GM12865 (cell line): Measurements from ENCODE around the gene CYTH4.

Experiments
- DNase-seq: peaks from one replicate; pipeline ENCODE4 v3.0.0; 2010; ENCODE audit warnings: low read depth
- H3K4me3 ChIP-seq: 2 replicates; pipeline ENCODE4 v1.5.1; 2011; ENCODE audit warnings: mild to moderate bottlenecking, low read depth, low read length, control low read depth
- CTCF ChIP-seq: IDR thresholded peaks from 2 replicates; pipeline ENCODE4 v1.5.1; 2011; ENCODE audit warnings: low read length, control low read depth, low read depth, inconsistent platforms; ENCODE audit not compliant: insufficient read depth; ENCODE audit errors: missing control alignments

The CYTH4 gene

GRCh38 chr22:37306494-37306829 is 24.2 kb downstream of the CYTH4 start:
- no peak for DNase-seq
- no peak for TF ChIP-seq CTCF
- peak overlapping the region; percentile 52 for H3K4me3 ChIP-seq

- TF ChIP-seq CTCF: no peak
- H3K4me3 ChIP-seq: peak overlapping the region; percentile 52
- no peak for DNase-seq
Observed at GRCh38 chr22:37308385-37309200, 26.3 kb downstream of the CYTH4 start.

GRCh38 chr22:37309211-37310074 is 27.1 kb downstream of the CYTH4 start:
- DNase-seq: peak; percentile 86
- H3K4me3 ChIP-seq: peak overlapping the region; percentile 51

GRCh38 chr22:37310075-37310606 is 27.8 kb downstream of the CYTH4 start:
- TF ChIP-seq CTCF: no peak

More at GRCh38 chr22:37309211-37310074, 27.1 kb downstream of the CYTH4 start:
- TF ChIP-seq CTCF: no peak

GRCh38 chr22:37310815-37311595 is 28.7 kb downstream of the CYTH4 start:
- peak overlapping the region; percentile 51 for H3K4me3 ChIP-seq
- TF ChIP-seq CTCF: no peak
- peak; percentile 85 for DNase-seq

More at GRCh38 chr22:37310075-37310606, 27.8 kb downstream of the CYTH4 start:
- DNase-seq: no peak
- peak overlapping the region; percentile 51 for H3K4me3 ChIP-seq

- H3K4me3 ChIP-seq: no peak overlapping the region
- TF ChIP-seq CTCF: no peak
- no peak for DNase-seq
Observed at GRCh38 chr22:37311761-37312312, 29.5 kb downstream of the CYTH4 start.
